ENCODE measurements around the gene RPS2.
A peak's percentile ranks its signal among the peaks of the same experiment; 100 is the strongest.

The RPS2 gene

DNA sequence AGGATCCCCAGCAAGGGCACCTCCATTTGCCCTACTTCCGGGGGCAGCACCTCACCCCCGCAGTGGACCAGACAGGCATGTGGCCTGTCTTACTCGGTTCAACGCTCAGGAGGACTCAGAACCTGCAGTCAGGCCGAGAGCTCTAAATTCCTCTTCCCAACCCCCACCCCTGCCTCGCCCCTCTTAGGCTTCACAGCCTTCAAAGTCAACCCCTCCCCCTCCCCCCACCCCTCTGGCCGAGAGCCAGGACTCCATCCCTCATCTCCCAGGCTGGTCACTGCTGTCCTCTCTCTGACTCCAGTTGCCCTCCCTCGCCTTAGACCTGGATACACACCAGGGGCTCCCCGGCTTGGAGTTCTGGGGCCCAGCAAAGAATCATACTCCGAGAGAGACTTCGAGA is 38.4 kb downstream of the RPS2 start:
- Histone ChIP-seq H3K4me2 (ENCODE audit: insufficient read depth, low read length) (no peak overlapping the region), H3K36me3 (ENCODE audit: insufficient read depth, low read length) (no peaks in the 10 kb centered on the region), H3K4me3 (ENCODE audit: low read depth in 1 of 2, low read length in 2 of 2) (no peak overlapping the region), H2AFZ (ENCODE audit: low read depth, low read length) (no peak overlapping the region), H3K27me3 (ENCODE audit: insufficient read depth, low read length, poor library complexity) (peaks cover 3% of the 10 kb centered on the region), H3K27ac (ENCODE audit: low read length) (no peak overlapping the region), H3K9me3 (ENCODE audit: insufficient read depth, low read length, severe bottlenecking) (no peaks in the 10 kb centered on the region), H4K20me1 (ENCODE audit: insufficient read depth, low read length) (no peaks in the 10 kb centered on the region), H3K79me2 (ENCODE audit: insufficient read depth, low read length) (no peaks in the 10 kb centered on the region), H3K4me1 (ENCODE audit: insufficient read depth, low read length) (peaks cover 12% of the 10 kb centered on the region), H3K9ac (ENCODE audit: low read depth, low read length) (no peak overlapping the region)
- TF ChIP-seq EZH2 (IDR thresholded peaks at IDR 0.05; ENCODE audit: borderline replicate concordance, low read depth, low read length, severe bottlenecking) (no peak), CTCF (IDR thresholded peaks at IDR 0.05; ENCODE audit: borderline replicate concordance, extremely low read depth, low read length, poor library complexity, severe bottlenecking) (no peak)
- no peak for ATAC-seq (ENCODE audit: insufficient read depth, low read depth)
- no peak for DNase-seq

DNA sequence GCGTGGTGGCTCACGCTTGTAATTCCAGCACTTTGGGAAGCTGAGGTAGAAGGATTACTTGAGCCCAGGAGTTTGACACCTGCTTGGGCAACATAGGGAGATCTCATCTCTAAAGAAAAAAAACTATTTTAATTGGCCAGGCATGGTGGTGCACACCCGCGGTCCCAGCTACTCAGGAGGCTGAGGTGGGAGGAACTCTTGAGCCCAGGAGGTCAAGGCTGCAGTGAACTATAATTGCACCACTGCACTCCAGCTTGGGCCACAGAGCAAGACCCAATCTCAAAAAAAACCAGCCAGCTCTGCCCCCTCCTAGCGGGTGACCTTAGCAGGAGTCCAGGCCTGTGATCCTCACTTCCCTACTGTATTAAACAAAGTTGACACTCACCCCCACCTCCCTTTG is 40.5 kb downstream of the RPS2 start:
- Histone ChIP-seq H3K9me3 (ENCODE audit: insufficient read depth, low read length, severe bottlenecking) (no peaks in the 10 kb centered on the region), H3K36me3 (ENCODE audit: insufficient read depth, low read length) (no peaks in the 10 kb centered on the region), H4K20me1 (ENCODE audit: insufficient read depth, low read length) (no peaks in the 10 kb centered on the region), H2AFZ (ENCODE audit: low read depth, low read length) (no peak overlapping the region), H3K4me3 (ENCODE audit: low read depth in 1 of 2, low read length in 2 of 2) (no peak overlapping the region), H3K4me2 (ENCODE audit: insufficient read depth, low read length) (no peak overlapping the region), H3K4me1 (ENCODE audit: insufficient read depth, low read length) (peaks cover 3% of the 10 kb centered on the region), H3K27ac (ENCODE audit: low read length) (no peak overlapping the region), H3K79me2 (ENCODE audit: insufficient read depth, low read length) (no peaks in the 10 kb centered on the region), H3K9ac (ENCODE audit: low read depth, low read length) (no peak overlapping the region), H3K27me3 (ENCODE audit: insufficient read depth, low read length, poor library complexity) (peaks cover 3% of the 10 kb centered on the region)
- DNase-seq (no peak), ATAC-seq (ENCODE audit: insufficient read depth, low read depth) (no peak)
- no peak for TF ChIP-seq EZH2 (IDR thresholded peaks at IDR 0.05; ENCODE audit: borderline replicate concordance, low read depth, low read length, severe bottlenecking)
- no peak for TF ChIP-seq CTCF (IDR thresholded peaks at IDR 0.05; ENCODE audit: borderline replicate concordance, extremely low read depth, low read length, poor library complexity, severe bottlenecking)

- peak; percentile 40; the same call in 2 of the 3 replicates for ATAC-seq (ENCODE audit: insufficient read depth, low read depth)
- DNase-seq: no peak
- Histone ChIP-seq H3K4me3 (ENCODE audit: low read depth in 1 of 2, low read length in 2 of 2) (no peak overlapping the region), H3K9ac (ENCODE audit: low read depth, low read length) (no peak overlapping the region), H3K36me3 (ENCODE audit: insufficient read depth, low read length) (no peaks in the 10 kb centered on the region), H3K27me3 (ENCODE audit: insufficient read depth, low read length, poor library complexity) (peaks cover 3% of the 10 kb centered on the region), H3K4me2 (ENCODE audit: insufficient read depth, low read length) (no peak overlapping the region), H2AFZ (ENCODE audit: low read depth, low read length) (no peak overlapping the region), H4K20me1 (ENCODE audit: insufficient read depth, low read length) (no peaks in the 10 kb centered on the region), H3K4me1 (ENCODE audit: insufficient read depth, low read length) (no peaks in the 10 kb centered on the region), H3K9me3 (ENCODE audit: insufficient read depth, low read length, severe bottlenecking) (no peaks in the 10 kb centered on the region), H3K27ac (ENCODE audit: low read length) (no peak overlapping the region), H3K79me2 (ENCODE audit: insufficient read depth, low read length) (no peaks in the 10 kb centered on the region)
- TF ChIP-seq CTCF (IDR thresholded peaks at IDR 0.05; ENCODE audit: borderline replicate concordance, extremely low read depth, low read length, poor library complexity, severe bottlenecking) (no peak), EZH2 (IDR thresholded peaks at IDR 0.05; ENCODE audit: borderline replicate concordance, low read depth, low read length, severe bottlenecking) (no peak)
Observed at GRCh38 chr16:1923299-1924034, 41.2 kb downstream of the RPS2 start.
